H1 (cell line): ENCODE data around the gene CDK19. TPM values are rescaled to one million over a fixed set of nuclear protein-coding genes. Genes with fewer than 3 reads are reported as not detected.

Experiments used
- CTCF ChIA-PET: fragments of 300-600 bp; sonication (Branson Sonifier 250); formaldehyde crosslinking; loops from one replicate; lab custom pipeline; 2021; ENCODE audit not compliant: partially characterized antibody; lab: Charles Lee
- POLR2A ChIA-PET: fragments of 300-600 bp; sonication (Branson Sonifier 250); formaldehyde crosslinking; loops from one replicate; lab custom pipeline; 2021; ENCODE audit warnings: inconsistent platforms; ENCODE audit not compliant: partially characterized antibody; lab: Charles Lee
- DNase-seq, 2 experiments: peaks; one replicate each; pipeline versions ENCODE4 v3.0.0 to v3.0.0-alpha.2; 2010 to 2022; ENCODE audit warnings: low spot score in 2 of 2, low read depth in 1 of 2, mixed read lengths in 1 of 2
- FAIRE-seq: peaks from 2 replicates; lab custom pipeline; 2011; peaks lifted over from hg19 to GRCh38; lab: Jason Lieb, UNC
- H2AFZ ChIP-seq: 2 replicates; pipeline ENCODE4 v1.8.1; 2012; ENCODE audit warnings: low read length, inconsistent platforms
- H2AK5ac ChIP-seq: 2 replicates; pipeline ENCODE4 v1.6.1; 2013; ENCODE audit warnings: low read depth, low read length
- H2BK120ac ChIP-seq: replicated peaks from 2 replicates; pipeline ENCODE3; 2013; ENCODE audit warnings: low read depth, low read length, inconsistent platforms
- H2BK12ac ChIP-seq: 2 replicates; pipeline ENCODE4 v1.6.1; 2013; ENCODE audit warnings: low read depth, low read length
- H2BK15ac ChIP-seq: 2 replicates; pipeline ENCODE4 v1.6.1; 2013; ENCODE audit warnings: low read length
- H2BK20ac ChIP-seq: 2 replicates; pipeline ENCODE4 v1.6.1; 2013; ENCODE audit warnings: low read length
- H2BK5ac ChIP-seq: 2 replicates; pipeline ENCODE4 v1.6.1; 2013; ENCODE audit warnings: low read depth, low read length
- H3K14ac ChIP-seq: 2 replicates; pipeline ENCODE4 v1.6.1; 2013; ENCODE audit warnings: inconsistent platforms; ENCODE audit not compliant: insufficient read length
- H3K18ac ChIP-seq: 2 replicates; pipeline ENCODE4 v1.6.1; 2013; ENCODE audit warnings: low read length; ENCODE audit errors: extremely low read depth
- H3K23ac ChIP-seq: 2 replicates; pipeline ENCODE4 v1.6.1; 2013; ENCODE audit warnings: inconsistent platforms; ENCODE audit not compliant: insufficient read length
- H3K23me2 ChIP-seq: 2 replicates; pipeline ENCODE4 v1.6.1; 2013; ENCODE audit warnings: low read depth, low read length
- H3K27ac ChIP-seq: 2 replicates; pipeline ENCODE4 v1.6.1; 2011; ENCODE audit warnings: low read depth, low read length, inconsistent platforms
- H3K27me3 ChIP-seq, 4 experiments: replicated peaks in 1 of 4; 1 replicate in 1 of 4; 2 replicates in 3 of 4; pipeline versions ENCODE4 v1.6.1 to v1.8.1; 2011 to 2013; ENCODE audit warnings: low read length in 3 of 4, mild to moderate bottlenecking in 3 of 4, inconsistent platforms in 2 of 4, mixed read lengths in 2 of 4, moderate library complexity in 1 of 4; ENCODE audit not compliant: control insufficient read depth in 3 of 4, insufficient read depth in 3 of 4; ENCODE audit errors: extremely low read depth in 1 of 4
- H3K36me3 ChIP-seq, 4 experiments: 2 replicates each; pipeline versions ENCODE4 v1.6.1 to v1.8.1; 2011 to 2013; ENCODE audit warnings: mild to moderate bottlenecking in 4 of 4, low read length in 3 of 4, moderate library complexity in 2 of 4, control low read depth in 1 of 4, inconsistent platforms in 1 of 4; ENCODE audit not compliant: insufficient read depth in 4 of 4, control insufficient read depth in 2 of 4
- H3K4ac ChIP-seq: replicated peaks from 2 replicates; pipeline ENCODE3; 2013; ENCODE audit warnings: low read length, low read depth, mixed read lengths, inconsistent platforms; ENCODE audit not compliant: insufficient read length
- H3K4me1 ChIP-seq, 4 experiments: replicated peaks in 1 of 4; 1 replicate in 1 of 4; 2 replicates in 3 of 4; pipeline versions ENCODE4 v1.6.1 to v1.8.1; 2011 to 2013; ENCODE audit warnings: low read length in 3 of 4, inconsistent platforms in 2 of 4, mixed read lengths in 1 of 4; ENCODE audit not compliant: insufficient read depth in 4 of 4, control insufficient read depth in 3 of 4
- H3K4me2 ChIP-seq, 2 experiments: 2 replicates each; pipeline versions ENCODE4 v1.6.1 to v1.8.1; 2011 to 2013; ENCODE audit warnings: low read depth in 2 of 2, low read length in 2 of 2, control low read depth in 1 of 2, inconsistent platforms in 1 of 2, mild to moderate bottlenecking in 1 of 2; ENCODE audit not compliant: insufficient read depth in 1 of 2
- H3K4me3 ChIP-seq, 4 experiments: fragments of 200-600, 300-600 bp in 1 of 4; sonication (generic), shearing (Covaris generic), sonication (Bioruptor Twin) in 1 of 4; 2 replicates each; pipeline versions ENCODE4 v1.5.1 to v1.8.1; 2011 to 2016; ENCODE audit warnings: low read length in 4 of 4, low read depth in 3 of 4, control low read depth in 2 of 4, inconsistent platforms in 2 of 4, mild to moderate bottlenecking in 2 of 4, mixed read lengths in 1 of 4, moderate library complexity in 1 of 4; ENCODE audit not compliant: insufficient read depth in 2 of 4; ENCODE audit errors: extremely low read depth in 1 of 4
- H3K56ac ChIP-seq: replicated peaks from 2 replicates; pipeline ENCODE3; 2013; ENCODE audit warnings: low read depth, mild to moderate bottlenecking, mixed read lengths, low read length, inconsistent platforms; ENCODE audit not compliant: insufficient read length
- H3K79me1 ChIP-seq: 2 replicates; pipeline ENCODE4 v1.6.1; 2013; ENCODE audit warnings: low read depth, low read length, control low read depth
- H3K79me2 ChIP-seq, 2 experiments: 2 replicates each; pipeline versions ENCODE4 v1.6.1 to v1.8.1; 2012 to 2013; ENCODE audit warnings: low read length in 2 of 2, mild to moderate bottlenecking in 2 of 2, inconsistent platforms in 1 of 2; ENCODE audit not compliant: insufficient read depth in 2 of 2, control insufficient read depth in 1 of 2
- H3K9ac ChIP-seq, 4 experiments: replicated peaks in 1 of 4; 1 replicate in 1 of 4; 2 replicates in 3 of 4; pipeline versions ENCODE4 v1.6.1 to v1.8.1; 2011 to 2013; ENCODE audit warnings: low read depth in 3 of 4, low read length in 3 of 4, control low read depth in 2 of 4, mild to moderate bottlenecking in 2 of 4, moderate library complexity in 2 of 4, inconsistent platforms in 1 of 4; ENCODE audit errors: extremely low read depth in 1 of 4
- H3K9me3 ChIP-seq, 2 experiments: 2 replicates each; pipeline versions ENCODE4 v1.6.1 to v1.8.1; 2012 to 2013; ENCODE audit warnings: mild to moderate bottlenecking in 2 of 2, moderate library complexity in 2 of 2, control low read depth in 1 of 2, inconsistent platforms in 1 of 2, low read depth in 1 of 2, low read length in 1 of 2, mixed read lengths in 1 of 2; ENCODE audit not compliant: insufficient read depth in 2 of 2
- H4K20me1 ChIP-seq, 2 experiments: replicated peaks in 1 of 2; 2 replicates each; pipeline versions ENCODE3 to v1.8.1; 2011 to 2013; ENCODE audit warnings: inconsistent platforms in 2 of 2, low read length in 2 of 2, mild to moderate bottlenecking in 1 of 2; ENCODE audit not compliant: insufficient read depth in 2 of 2, control insufficient read depth in 1 of 2
- H4K5ac ChIP-seq: 2 replicates; pipeline ENCODE4 v1.6.1; 2013; ENCODE audit warnings: low read length, low read depth, mixed read lengths, inconsistent platforms; ENCODE audit not compliant: insufficient read length
- H4K8ac ChIP-seq: 2 replicates; pipeline ENCODE4 v1.8.0; 2013; ENCODE audit warnings: mild to moderate bottlenecking, moderate library complexity, low read length, inconsistent platforms; ENCODE audit not compliant: insufficient read depth; ENCODE audit errors: extremely low read depth
- H4K91ac ChIP-seq: replicated peaks from 2 replicates; pipeline ENCODE3; 2013; ENCODE audit warnings: low read length, mixed read lengths, inconsistent platforms; ENCODE audit not compliant: insufficient read length
- BACH1 ChIP-seq: IDR thresholded peaks from 2 replicates; pipeline ENCODE4 v1.6.1; 2012; ENCODE audit warnings: low read length, improper control_type of control experiment
- CBX5 ChIP-seq: fragments of 300-800, 300-1000 bp; sonication (generic); IDR thresholded peaks from 2 replicates; pipeline ENCODE4 v1.7.1; 2016; ENCODE audit warnings: antibody characterized with exemption, low read length, low read depth
- FOSL1 ChIP-seq: IDR thresholded peaks from 2 replicates; pipeline ENCODE4 v1.6.1; 2011; ENCODE audit warnings: mild to moderate bottlenecking, low read depth, low read length, moderate library complexity; ENCODE audit not compliant: insufficient read depth
- HDAC6 ChIP-seq: IDR thresholded peaks from one replicate; pipeline ENCODE4 v1.7.1; 2012; ENCODE audit warnings: low read depth, mild to moderate bottlenecking, inconsistent platforms, low read length, moderate library complexity
- POLR2AphosphoS5 ChIP-seq: IDR thresholded peaks from 2 replicates; pipeline ENCODE4 v1.6.1; 2011; ENCODE audit warnings: low read depth, low read length
- SRF ChIP-seq: IDR thresholded peaks from 2 replicates; pipeline ENCODE4 v1.6.1; 2011; ENCODE audit warnings: mild to moderate bottlenecking, low read depth, low read length, moderate library complexity
- TAF1 ChIP-seq: IDR thresholded peaks from 2 replicates; pipeline ENCODE4 v1.6.1; 2011; ENCODE audit warnings: mild to moderate bottlenecking, low read depth, low read length
- polyA plus RNA-seq, 7 experiments: library from polyadenylated mRNA; depleted of rRNA in 3 of 7; stranded (reverse) in 5 of 7; unstranded in 2 of 7; fragments of >200 nt in 5 of 7; fragments of 200-250 nt in 2 of 7; gene quantifications; 1 replicate in 5 of 7; 2 replicates in 1 of 7; 4 replicates in 1 of 7; pipeline versions ENCODE4 v1.2.1 to v1.2.3, GENCODE V29; 2011 to 2013; ENCODE audit warnings: missing spikeins in 2 of 7, mixed read lengths in 2 of 7
- total RNA-seq: library from RNA; stranded (reverse); fragmentation: NEBNext Ultra II Directional; extraction: Animal tissue kit (Norgen Biotek cat#: 25700); gene quantifications from 2 replicates; pipeline ENCODE4 v1.2.1, GENCODE V29; 2021
- TF ChIP-seq, protein P1 (sequence below): IDR thresholded peaks from 2 replicates; pipeline ENCODE4 v1.6.1; 2012; ENCODE audit warnings: inconsistent platforms
- TF ChIP-seq, protein P2 (sequence below): IDR thresholded peaks from 2 replicates; pipeline ENCODE4 v1.6.1; 2012; ENCODE audit warnings: inconsistent platforms

The CDK19 gene
- total and polyA plus RNA-seq, 2 of the 8 experiments (the other 6 are each of a cell fraction or from before 2014, with no cell fraction given) = 4.9 to 12.6 TPM

DNA sequence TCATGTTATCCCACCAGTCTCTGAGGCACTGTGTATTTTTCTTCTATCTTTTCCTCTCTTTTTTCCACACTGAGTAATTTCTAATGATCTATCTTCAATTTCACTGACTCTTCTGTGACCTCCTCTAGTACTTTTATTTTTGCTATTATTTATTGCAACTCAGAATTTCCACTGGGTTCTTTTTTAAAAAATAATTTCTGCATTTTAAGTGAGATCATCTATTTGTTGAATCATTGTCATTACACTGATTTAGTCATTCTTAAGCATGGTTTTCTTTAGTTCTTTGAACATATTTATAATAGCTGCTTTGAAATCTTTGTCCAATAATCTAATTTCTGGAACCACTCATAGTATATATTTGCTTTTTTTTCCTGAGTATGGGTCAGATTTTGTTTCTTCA lies 242.1 kb downstream of the CDK19 start:
- DNase-seq (no peak), FAIRE-seq (no peak)
- H3K9me3 ChIP-seq = no peaks in the 10 kb centered on the region
- H4K5ac ChIP-seq = no peak overlapping the region
- TF ChIP-seq SRF (no peak), POLR2AphosphoS5 (no peak), HDAC6 (no peak), FOSL1 (no peak), CBX5 (no peak), BACH1 (no peak), TAF1 (no peak)
- TF ChIP-seq, protein P1, sequence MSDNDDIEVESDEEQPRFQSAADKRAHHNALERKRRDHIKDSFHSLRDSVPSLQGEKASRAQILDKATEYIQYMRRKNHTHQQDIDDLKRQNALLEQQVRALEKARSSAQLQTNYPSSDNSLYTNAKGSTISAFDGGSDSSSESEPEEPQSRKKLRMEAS = no peak
- TF ChIP-seq, protein P2, sequence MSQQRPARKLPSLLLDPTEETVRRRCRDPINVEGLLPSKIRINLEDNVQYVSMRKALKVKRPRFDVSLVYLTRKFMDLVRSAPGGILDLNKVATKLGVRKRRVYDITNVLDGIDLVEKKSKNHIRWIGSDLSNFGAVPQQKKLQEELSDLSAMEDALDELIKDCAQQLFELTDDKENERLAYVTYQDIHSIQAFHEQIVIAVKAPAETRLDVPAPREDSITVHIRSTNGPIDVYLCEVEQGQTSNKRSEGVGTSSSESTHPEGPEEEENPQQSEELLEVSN = no peak
- no peak overlapping the region for H4K8ac ChIP-seq
- H3K79me1 ChIP-seq = no peaks in the 10 kb centered on the region
- H3K27ac ChIP-seq = no peak overlapping the region
- H3K4ac ChIP-seq = no peak overlapping the region
- no peak overlapping the region for H2AFZ ChIP-seq
- no peak overlapping the region for H3K18ac ChIP-seq
- no peak overlapping the region for H4K91ac ChIP-seq
- no peaks in the 10 kb centered on the region for H3K4me1 ChIP-seq
- POLR2A ChIA-PET = no interaction called here
- H2BK15ac ChIP-seq = no peak overlapping the region
- H2BK20ac ChIP-seq = no peak overlapping the region
- no peaks in the 10 kb centered on the region for H4K20me1 ChIP-seq
- H3K27me3 ChIP-seq = no peaks in the 10 kb centered on the region
- H3K14ac ChIP-seq = no peak overlapping the region
- H3K9ac ChIP-seq = no peak overlapping the region
- no peak overlapping the region for H3K4me2 ChIP-seq
- H3K23me2 ChIP-seq = no peaks in the 10 kb centered on the region
- H2BK120ac ChIP-seq = no peak overlapping the region
- H3K79me2 ChIP-seq = no peaks in the 10 kb centered on the region
- CTCF ChIA-PET = no interaction called here
- no peak overlapping the region for H3K56ac ChIP-seq
- no peak overlapping the region for H2AK5ac ChIP-seq
- H2BK5ac ChIP-seq = no peak overlapping the region
- no peak overlapping the region for H2BK12ac ChIP-seq
- no peaks in the 10 kb centered on the region for H3K36me3 ChIP-seq
- H3K4me3 ChIP-seq = no peak overlapping the region
- H3K23ac ChIP-seq = no peak overlapping the region
